A673 (cell line): Measurements from ENCODE around the gene MASP2. TPM values are rescaled to one million over a fixed set of nuclear protein-coding genes. Genes with fewer than 3 reads are reported as not detected.
"Not testable (repeated sequence)": the region's sequence is repeated elsewhere in the genome, so short reads cannot be mapped to it uniquely, and the experiment has no call there.

Experiments used
- BruUV-seq: library from RNA; stranded (reverse); fragments of 400-500 nt; replicated peaks from 2 replicates; lab custom pipeline; 2021; lab: Mats Ljungman, UMichigan
- CTCF ChIA-PET: fragments of 300-600 bp; sonication (Branson Sonifier 250); formaldehyde crosslinking; loops from one replicate; lab custom pipeline; 2022; ENCODE audit warnings: antibody characterized with exemption; lab: Charles Lee
- POLR2A ChIA-PET: fragments of 300-600 bp; sonication (Branson Sonifier 250); formaldehyde crosslinking; loops from one replicate; lab custom pipeline; 2022; ENCODE audit warnings: antibody characterized with exemption; ENCODE audit not compliant: low non-redundant PET; lab: Charles Lee
- DNase-seq: peaks from one replicate; pipeline ENCODE4 v3.0.0-alpha.2; 2015; ENCODE audit warnings: low spot score
- H3K27ac ChIP-seq: fragments of 200-600 bp; sonication (generic); 2 replicates; pipeline ENCODE4 v1.5.1; 2016; ENCODE audit warnings: mixed run types, low read depth, mild to moderate bottlenecking, mixed read lengths, antibody characterized with exemption, low read length; ENCODE audit not compliant: poor library complexity, severe bottlenecking
- H3K27me3 ChIP-seq: fragments of 200-600 bp; sonication (generic); replicated peaks from 2 replicates; pipeline ENCODE4 v1.6.1; 2017; ENCODE audit warnings: mixed run types, low read depth, mild to moderate bottlenecking, mixed read lengths, antibody characterized with exemption, low read length; ENCODE audit not compliant: insufficient read depth, poor library complexity
- H3K36me3 ChIP-seq: fragments of 200-600 bp; sonication (generic); 2 replicates; pipeline ENCODE4 v1.6.1; 2016; ENCODE audit warnings: mixed run types, mild to moderate bottlenecking, mixed read lengths, antibody characterized with exemption, low read length; ENCODE audit not compliant: insufficient read depth, poor library complexity, severe bottlenecking
- H3K4me1 ChIP-seq: fragments of 200-600 bp; sonication (generic); 2 replicates; pipeline ENCODE4 v1.6.1; 2017; ENCODE audit warnings: mixed run types, mild to moderate bottlenecking, mixed read lengths, antibody characterized with exemption, low read length; ENCODE audit not compliant: insufficient read depth, poor library complexity, severe bottlenecking
- H3K4me3 ChIP-seq: fragments of 200-600 bp; sonication (generic); 2 replicates; pipeline ENCODE4 v1.5.1; 2016; ENCODE audit warnings: low read depth, mixed run types, mild to moderate bottlenecking, mixed read lengths, low read length; ENCODE audit not compliant: poor library complexity, severe bottlenecking
- H3K9me3 ChIP-seq: fragments of 200-600 bp; sonication (generic); 2 replicates; pipeline ENCODE4 v1.6.1; 2016; ENCODE audit warnings: mixed run types, low read depth, mild to moderate bottlenecking, mixed read lengths, antibody characterized with exemption, low read length; ENCODE audit not compliant: poor library complexity, severe bottlenecking
- CTCF ChIP-seq: fragments of 300-800, 200-600 bp; sonication (generic); conservative IDR thresholded peaks from 2 replicates; pipeline ENCODE4 v1.5.1; 2017; ENCODE audit warnings: low read depth, mild to moderate bottlenecking, antibody characterized with exemption, low read length, moderate library complexity, mixed read lengths
- EZH2 ChIP-seq: fragments of 200-600 bp; sonication (generic); IDR thresholded peaks from 2 replicates; pipeline ENCODE4 v1.6.1; 2017; ENCODE audit warnings: borderline replicate concordance, low read depth, mild to moderate bottlenecking, mixed read lengths, antibody characterized with exemption, low read length; ENCODE audit not compliant: poor library complexity, severe bottlenecking
- intact Hi-C: fragments of 100-400 bp; cut with micrococcal nuclease; formaldehyde crosslinking; loops from one replicate; pipeline ENCODE4 v1.10.0; 2022; ENCODE audit not compliant: unreplicated experiment
- total RNA-seq: library from RNA; stranded (reverse); gene quantifications from 2 replicates; pipeline ENCODE4 v1.2.3, GENCODE V29; 2021

The MASP2 gene
- total RNA-seq, 1 experiment from 2014 or later: 0.69 TPM

DNA sequence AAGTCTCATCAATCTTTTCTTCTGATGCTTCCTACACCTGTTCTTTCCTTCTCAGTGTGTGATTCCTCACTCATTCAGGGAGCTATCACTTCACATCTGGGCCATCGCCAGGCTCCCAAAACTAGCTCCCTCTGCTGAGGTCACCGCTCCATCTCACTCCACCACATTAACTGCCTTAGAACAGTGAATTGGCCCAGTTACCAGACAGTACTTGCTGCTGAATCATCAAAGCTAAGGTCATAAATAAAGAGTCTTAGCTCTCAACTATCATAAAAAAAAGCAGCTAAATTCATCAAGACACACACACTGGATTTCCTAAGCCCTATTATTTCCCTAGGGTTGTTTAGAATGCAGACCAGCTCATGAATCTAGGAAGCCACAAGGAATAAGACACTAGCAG, 31.6 kb upstream of the MASP2 start:
- Histone ChIP-seq H3K27ac (no peak overlapping the region), H3K4me3 (no peak overlapping the region), H3K36me3 (peaks cover 80% of the 10 kb centered on the region), H3K4me1 (no peaks in the 10 kb centered on the region), H3K27me3 (no peaks in the 10 kb centered on the region), H3K9me3 (no peaks in the 10 kb centered on the region)
- DNase-seq: no peak
- TF ChIP-seq EZH2 (no peak), CTCF (no peak)
- ChIA-PET POLR2A (no interaction called here), CTCF (no interaction called here)
- intact Hi-C loops: no loop called here
- BruUV-seq: no TSS peak

DNA sequence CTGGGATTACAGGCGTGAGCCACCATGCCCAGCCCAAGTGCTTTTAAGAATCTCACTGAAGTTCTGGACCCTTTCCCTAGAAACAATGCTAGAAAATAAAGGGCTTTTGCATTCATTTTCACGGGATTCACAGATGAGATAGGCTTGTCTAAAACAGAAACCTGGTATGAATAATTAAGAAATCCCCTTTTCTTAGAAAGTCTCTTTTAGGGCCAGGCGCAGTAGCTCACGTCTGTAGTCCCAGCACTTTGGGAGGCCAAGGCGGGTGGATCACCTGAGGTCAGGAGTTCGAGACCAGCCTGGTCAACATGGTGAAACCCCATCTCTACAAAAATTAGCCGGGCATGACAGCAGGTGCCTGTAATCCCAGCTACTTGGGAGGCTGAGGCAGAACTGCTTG, 26.4 kb upstream of the MASP2 start:
- BruUV-seq, CTCF ChIA-PET, intact Hi-C loops, DNase-seq, H3K27ac ChIP-seq, H3K4me1 ChIP-seq, H3K4me3 ChIP-seq, H3K9me3 ChIP-seq, POLR2A ChIA-PET, H3K27me3 ChIP-seq: not testable (repeated sequence)
- peaks cover 83% of the 10 kb centered on the region for H3K36me3 ChIP-seq

GRCh38 chr1:11072216-11072917, 25.3 kb upstream of the MASP2 start:
- CTCF ChIA-PET: interaction anchor here (0.6 kb wide), 1 partner anchor 619 kb away, joined by 4 read pairs; no protein-coding TSS in a partner anchor

DNA sequence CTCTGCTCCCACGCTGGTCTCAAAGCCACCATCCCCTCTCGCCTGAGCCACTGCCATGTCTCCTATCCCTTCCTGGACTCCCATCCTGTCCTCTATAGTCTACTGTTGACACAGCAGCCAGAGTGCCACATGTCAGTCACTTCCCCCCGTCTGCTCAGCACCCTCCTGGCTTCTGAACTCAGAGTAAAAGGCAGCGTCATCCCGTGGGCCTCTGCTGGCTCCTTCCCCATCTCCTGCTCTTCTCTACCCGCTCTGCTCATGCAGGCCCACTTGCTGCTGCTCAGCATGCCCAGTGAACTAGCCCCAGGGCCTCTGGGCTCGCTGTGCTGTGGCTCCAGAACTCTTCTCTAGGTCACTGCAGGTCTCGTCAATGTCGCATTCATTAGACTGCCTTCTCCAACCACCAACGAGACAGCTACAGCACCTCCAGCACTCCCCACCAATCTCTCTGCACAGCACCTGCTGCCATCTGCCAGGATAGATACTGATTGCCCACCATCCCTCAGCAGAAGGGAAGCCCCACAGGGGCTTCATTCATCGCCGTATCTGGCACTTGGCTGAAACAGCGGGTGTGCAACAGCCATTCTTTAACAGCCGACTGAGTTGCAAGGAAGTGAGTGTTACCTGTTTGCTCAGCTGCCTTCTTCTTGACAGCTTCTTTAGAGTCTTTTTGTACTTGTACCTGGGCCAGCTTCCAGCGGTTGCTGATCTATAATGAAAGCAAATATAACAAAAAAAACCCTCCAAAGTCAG, 24.6 kb upstream of the MASP2 start:
- no peaks in the 10 kb centered on the region for H3K27me3 ChIP-seq
- DNase-seq: no peak
- no TSS peak for BruUV-seq
- peaks cover 86% of the 10 kb centered on the region for H3K36me3 ChIP-seq
- CTCF ChIA-PET: no interaction called here
- no peaks in the 10 kb centered on the region for H3K9me3 ChIP-seq
- POLR2A ChIA-PET: no interaction called here
- no peak overlapping the region for H3K4me3 ChIP-seq
- TF ChIP-seq CTCF: no peak
- TF ChIP-seq EZH2: no peak
- no peaks in the 10 kb centered on the region for H3K4me1 ChIP-seq
- H3K27ac ChIP-seq: no peak overlapping the region
- intact Hi-C loops: no loop called here

More at GRCh38 chr1:11072216-11072917, 25.3 kb upstream of the MASP2 start:
- H3K27me3 ChIP-seq: no peaks in the 10 kb centered on the region
- H3K4me1 ChIP-seq: no peaks in the 10 kb centered on the region
- DNase-seq: no peak
- H3K36me3 ChIP-seq: peaks cover 90% of the 10 kb centered on the region
- intact Hi-C loops: no loop called here
- BruUV-seq: no TSS peak
- no peak for TF ChIP-seq EZH2
- H3K27ac ChIP-seq: no peak overlapping the region
- POLR2A ChIA-PET: no interaction called here
- no peak overlapping the region for H3K4me3 ChIP-seq
- H3K9me3 ChIP-seq: no peaks in the 10 kb centered on the region
